NCI-H2107 treated with DMSO at 0.1 percent for 48 hours (cell line): ENCODE measurements around the gene GOLGA6D.
"Not testable (repeated sequence)": the region's sequence is repeated elsewhere in the genome, so short reads cannot be mapped to it uniquely, and the experiment has no call there.

Experiments
- DNase-seq: peaks from one replicate; lab custom pipeline; 2025; ENCODE audit not compliant: unreplicated experiment; lab: John Stamatoyannopoulos, UW

The GOLGA6D gene, protein sequence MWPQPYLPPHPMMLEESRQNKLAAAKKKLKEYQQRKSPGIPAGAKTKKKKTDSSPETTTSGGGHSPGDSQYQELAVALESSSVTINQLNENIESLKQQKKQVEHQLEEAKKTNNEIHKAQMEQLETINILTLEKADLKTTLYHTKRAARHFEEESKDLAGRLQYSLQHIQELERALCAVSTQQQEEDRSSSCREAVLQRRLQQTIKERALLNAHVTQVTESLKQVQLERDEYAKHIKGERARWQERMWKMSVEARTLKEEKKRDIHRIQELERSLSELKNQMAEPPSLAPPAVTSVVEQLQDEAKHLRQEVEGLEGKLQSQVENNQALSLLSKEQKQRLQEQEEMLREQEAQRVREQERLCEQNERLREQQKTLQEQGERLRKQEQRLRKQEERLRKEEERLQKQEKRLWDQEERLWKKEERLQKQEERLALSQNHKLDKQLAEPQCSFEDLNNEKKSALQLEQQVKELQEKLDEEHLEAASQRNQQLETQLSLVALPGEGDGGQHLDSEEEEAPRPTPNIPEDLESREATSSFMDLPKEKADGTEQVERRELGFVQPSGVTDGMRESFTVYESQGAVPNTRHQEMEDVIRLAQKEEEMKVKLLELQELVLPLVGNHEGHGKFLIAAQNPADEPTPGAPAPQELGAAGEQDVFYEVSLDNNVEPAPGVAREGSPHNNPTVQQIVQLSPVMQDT

DNA sequence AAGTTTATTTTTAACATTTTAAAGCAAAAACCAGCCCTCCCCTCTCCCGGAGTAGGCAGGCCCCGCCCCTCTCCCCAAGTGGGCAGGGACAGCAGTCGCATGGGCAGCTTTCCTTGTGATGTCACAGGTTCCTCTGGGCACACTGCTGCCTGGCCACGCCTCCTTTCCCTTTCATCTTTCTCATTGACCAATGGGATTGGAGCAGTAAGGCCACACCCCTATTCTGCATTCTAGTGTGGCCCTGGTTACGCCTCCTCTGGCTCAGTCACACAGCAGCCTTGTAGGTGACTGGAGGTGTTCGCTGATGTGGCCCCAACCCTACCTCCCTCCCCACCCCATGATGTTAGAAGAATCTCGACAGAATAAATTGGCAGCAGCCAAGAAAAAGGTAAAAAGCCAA is at the start of gene GOLGA6D:
GOLGA6D (plus strand) TSS at position 264 of the 400 bp plus-strand sequence; CDS start at position 305, 41 bp downstream.
- DNase-seq = not testable (repeated sequence)

- DNase-seq = no peak
Measured at GRCh38 chr15:75233504-75234190, 49.0 kb upstream of the GOLGA6D start.

GRCh38 chr15:75234191-75234810 is 48.3 kb upstream of the GOLGA6D start:
- DNase-seq = no peak

- no peak for DNase-seq
Measured at GRCh38 chr15:75235051-75235673, 47.5 kb upstream of the GOLGA6D start.

DNA sequence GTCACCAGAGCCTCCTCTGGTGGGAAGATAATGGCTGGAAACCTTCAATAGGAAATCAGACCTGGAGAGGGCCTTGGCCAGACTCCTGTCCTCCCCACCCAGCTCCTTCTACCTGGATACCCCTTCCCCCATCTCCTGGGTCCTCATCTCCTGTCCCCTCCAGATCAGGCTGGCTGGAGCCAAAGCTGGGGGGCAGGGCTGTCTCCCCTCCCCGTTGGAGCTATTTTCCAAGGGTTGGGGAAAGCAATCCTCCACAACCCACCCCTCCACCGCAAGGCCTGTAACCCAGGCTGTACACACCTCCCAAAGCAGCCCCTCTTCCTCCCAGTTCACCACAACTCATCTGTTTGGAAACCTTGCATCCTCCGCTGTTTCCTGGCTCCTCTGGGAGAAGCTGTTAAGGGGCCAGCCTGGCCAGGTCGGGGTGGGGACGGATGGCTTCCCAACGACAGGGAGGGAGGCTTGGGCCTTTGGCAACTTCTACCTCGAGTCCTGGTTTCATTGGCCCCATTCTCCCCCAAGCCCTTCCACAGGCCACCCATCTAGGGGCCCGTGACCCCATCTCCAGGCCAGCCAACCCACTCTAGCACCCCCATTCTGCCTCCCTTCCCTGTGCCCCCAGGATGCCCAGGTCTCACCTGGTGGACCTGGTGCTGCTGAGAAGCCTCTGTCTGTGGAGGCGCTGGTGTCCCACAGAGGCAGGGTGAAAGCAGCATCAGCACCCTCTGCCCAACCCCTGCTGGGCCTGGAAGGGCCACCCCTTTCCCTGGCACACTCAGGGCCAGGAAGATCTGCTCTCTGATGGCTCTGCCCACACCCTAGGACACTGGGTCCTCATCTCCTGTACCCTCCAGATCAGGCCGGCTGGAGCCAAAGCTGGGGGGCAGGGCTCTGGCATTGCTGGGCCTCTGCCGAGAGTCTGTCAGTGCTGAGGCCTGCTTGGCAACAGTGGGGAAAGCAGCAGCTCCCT is 46.6 kb upstream of the GOLGA6D start:
- no peak for DNase-seq

GRCh38 chr15:75237316-75237982 is 45.2 kb upstream of the GOLGA6D start:
- DNase-seq = no peak

DNA sequence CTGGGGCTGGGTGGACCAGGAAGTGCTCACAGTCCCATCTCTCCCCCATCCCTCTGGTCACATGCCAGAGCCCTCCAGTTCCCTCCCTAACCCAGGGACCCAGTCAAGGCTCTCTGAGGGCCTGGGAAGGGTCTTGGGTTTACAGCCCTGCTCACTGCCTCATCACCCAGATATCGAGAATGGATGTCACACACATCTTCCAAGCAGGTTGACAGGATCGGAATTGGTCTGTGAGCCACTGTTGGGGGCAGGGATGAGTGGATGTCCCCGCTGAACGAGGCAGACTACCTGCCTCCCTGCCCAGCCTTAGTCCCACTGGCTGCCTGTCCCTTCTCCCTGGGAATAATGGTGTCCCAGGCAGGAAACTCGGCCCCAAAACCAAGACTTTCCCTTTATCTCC is 44.5 kb upstream of the GOLGA6D start:
- no peak for DNase-seq

- DNase-seq = not testable (repeated sequence)
Measured at GRCh38 chr15:75245741-75246140, 36.9 kb upstream of the GOLGA6D start.

- not testable (repeated sequence) for DNase-seq
Measured at GRCh38 chr15:75248991-75249390, 33.6 kb upstream of the GOLGA6D start.

- no peak for DNase-seq
Measured at GRCh38 chr15:75249726-75250125, 32.9 kb upstream of the GOLGA6D start.

GRCh38 chr15:75251343-75251742 is 31.3 kb upstream of the GOLGA6D start:
- DNase-seq = not testable (repeated sequence)

DNA sequence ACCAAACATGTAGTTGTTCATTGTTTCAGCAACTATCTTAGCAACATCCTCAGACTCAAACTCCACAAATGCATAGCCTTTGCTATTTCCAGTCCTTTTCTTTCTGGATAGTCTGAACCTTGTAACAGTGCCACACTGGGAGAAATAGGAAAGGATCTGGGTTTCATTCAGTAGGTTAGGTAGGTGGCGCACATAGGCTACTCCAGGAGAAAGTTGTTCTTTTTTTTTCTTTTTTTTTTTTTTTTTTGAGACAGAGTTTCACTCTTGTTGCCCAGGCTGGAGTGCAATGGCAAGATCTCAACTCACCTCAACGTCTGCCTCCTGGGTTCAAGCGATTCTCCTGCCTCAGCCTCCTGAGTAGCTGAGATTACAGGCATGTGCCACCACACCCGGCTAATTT is 30.4 kb upstream of the GOLGA6D start:
- DNase-seq = not testable (repeated sequence)

DNA sequence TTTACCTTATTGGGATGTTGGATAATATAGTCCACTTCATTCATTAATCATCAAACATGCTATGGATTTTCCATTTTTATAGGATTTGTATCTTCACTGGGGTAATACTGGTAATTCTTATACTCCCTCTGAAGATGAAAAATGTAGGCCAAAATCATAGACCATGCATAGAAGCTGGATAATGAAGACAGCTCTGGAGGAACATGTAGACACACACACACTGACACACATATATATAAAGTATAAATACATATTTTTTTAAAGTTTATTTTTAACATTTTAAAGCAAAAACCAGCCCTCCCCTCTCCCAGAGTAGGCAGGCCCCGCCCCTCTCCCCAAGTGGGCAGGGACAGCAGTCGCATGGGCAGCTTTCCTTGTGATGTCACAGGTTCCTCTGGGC is 24.6 kb upstream of the GOLGA6D start, which contains the start of gene GOLGA6C:
GOLGA6C (plus strand) TSS at position 301 of the 400 bp plus-strand sequence. CDS start 265 bp downstream, outside the sequence.
- not testable (repeated sequence) for DNase-seq

- DNase-seq = not testable (repeated sequence)
Measured at GRCh38 chr15:75258620-75259343, 23.9 kb upstream of the GOLGA6D start.

DNA sequence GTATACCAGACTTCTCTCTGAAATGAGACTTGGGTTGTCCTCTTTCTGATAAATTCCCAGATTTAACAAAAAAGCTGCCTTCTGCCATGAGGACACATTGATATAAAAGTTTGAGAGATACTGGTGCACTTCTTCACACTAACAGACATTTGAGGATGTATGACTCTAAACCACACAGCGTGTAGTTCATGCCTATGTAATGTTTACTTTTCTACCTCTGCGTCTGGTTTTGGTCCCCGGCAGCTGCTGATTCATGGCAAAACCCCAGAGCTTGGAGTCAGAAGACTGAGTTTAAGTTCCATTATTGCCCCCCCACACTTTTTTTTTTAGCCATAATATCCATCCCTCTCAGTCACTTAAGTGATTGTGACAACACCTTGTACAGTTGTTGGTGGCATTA is 22.8 kb upstream of the GOLGA6D start:
- DNase-seq = not testable (repeated sequence)

DNA sequence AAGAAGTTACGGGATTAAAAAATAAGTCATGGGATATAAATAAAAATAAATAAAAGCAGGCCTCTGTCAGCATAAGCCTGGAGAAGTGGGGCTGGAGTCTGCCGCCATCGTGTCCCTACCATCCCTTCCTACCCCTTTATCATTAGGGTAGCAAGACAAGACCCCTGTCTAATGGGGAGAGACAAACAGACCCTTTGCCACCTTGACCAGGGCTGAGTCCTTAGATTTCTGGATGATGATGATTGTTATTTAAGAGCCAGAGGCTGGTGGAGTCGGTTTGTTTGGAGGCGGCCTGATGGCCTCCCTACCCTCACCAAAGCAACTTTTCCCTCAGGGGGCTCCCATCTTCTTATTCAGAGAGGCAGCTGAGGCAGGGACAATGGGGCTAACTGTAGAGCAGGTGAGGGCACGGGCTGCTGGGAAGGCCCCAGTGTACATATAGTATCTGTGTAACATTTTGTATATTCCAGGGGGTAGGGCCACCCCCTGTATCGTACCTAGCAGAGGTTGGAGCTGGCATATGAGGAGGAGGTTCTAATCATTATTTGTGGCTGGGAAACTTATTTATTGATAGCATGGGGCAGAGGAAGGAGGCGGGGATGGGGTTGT is 8.8 kb upstream of the GOLGA6D start:
- not testable (repeated sequence) for DNase-seq

DNA sequence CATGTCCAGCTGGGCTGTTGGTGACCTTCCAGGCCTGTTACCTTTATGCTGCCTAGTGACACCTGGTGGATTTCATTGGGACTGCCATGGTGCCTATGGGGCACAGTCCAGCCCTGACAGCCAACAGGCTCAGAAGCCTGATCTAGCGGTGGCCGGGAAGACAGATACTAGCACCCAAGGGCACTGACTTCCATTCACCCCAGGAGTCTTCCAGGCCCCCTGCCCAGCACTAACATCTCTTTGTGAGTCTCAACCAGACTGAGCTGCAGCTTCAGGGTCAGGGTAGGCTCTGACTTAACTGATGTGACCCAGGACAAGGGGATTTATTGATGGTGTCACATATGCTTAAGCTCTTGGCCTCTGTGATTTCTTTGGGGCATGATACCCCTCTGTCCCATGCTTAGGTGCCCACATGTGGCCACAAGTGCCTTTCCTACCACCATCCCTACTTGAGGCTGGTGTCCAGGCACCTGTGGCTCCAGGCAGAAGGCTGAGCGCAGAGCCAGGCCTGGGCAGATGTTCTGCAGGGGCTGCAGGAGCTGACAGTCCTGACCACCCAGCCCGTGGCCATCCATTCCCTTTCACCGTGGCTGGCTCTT is 8.0 kb upstream of the GOLGA6D start:
- DNase-seq = not testable (repeated sequence)
